H9 (cell line): ENCODE data around the gene PGM2. TPM values are rescaled to one million over a fixed set of nuclear protein-coding genes. Genes with fewer than 3 reads are reported as not detected.

Source experiments
- DNase-seq: peaks from one replicate; pipeline ENCODE4 v3.0.0-alpha.2; 2017
- H2AFZ ChIP-seq: one replicate; pipeline ENCODE4 v1.6.1; 2013; ENCODE audit warnings: mild to moderate bottlenecking, low read length, control low read depth, moderate library complexity
- H2AK5ac ChIP-seq: 2 replicates; pipeline ENCODE4 v1.6.1; 2013; ENCODE audit warnings: low read length, control low read depth, mixed read lengths; ENCODE audit not compliant: insufficient read length
- H2BK120ac ChIP-seq: one replicate; pipeline ENCODE4 v1.6.1; 2013; ENCODE audit warnings: low read depth, mild to moderate bottlenecking, low read length, control low read depth, inconsistent platforms; ENCODE audit not compliant: poor library complexity, severe bottlenecking
- H2BK12ac ChIP-seq: 2 replicates; pipeline ENCODE4 v1.6.1; 2013; ENCODE audit warnings: low read length, control low read depth, mixed read lengths, low read depth; ENCODE audit not compliant: insufficient read length
- H2BK15ac ChIP-seq: 2 replicates; pipeline ENCODE4 v1.6.1; 2013; ENCODE audit warnings: low read depth, low read length, control low read depth
- H2BK20ac ChIP-seq: one replicate; pipeline ENCODE4 v1.6.1; 2013; ENCODE audit warnings: low read depth, mild to moderate bottlenecking, low read length, control low read depth, inconsistent platforms; ENCODE audit not compliant: poor library complexity, severe bottlenecking
- H2BK5ac ChIP-seq: 2 replicates; pipeline ENCODE4 v1.6.1; 2013; ENCODE audit warnings: low read length, control low read depth, mixed read lengths; ENCODE audit not compliant: insufficient read length
- H3K14ac ChIP-seq: 2 replicates; pipeline ENCODE4 v1.6.1; 2013; ENCODE audit warnings: low read length, control low read depth; ENCODE audit not compliant: insufficient read depth
- H3K18ac ChIP-seq: 2 replicates; pipeline ENCODE4 v1.6.1; 2013; ENCODE audit warnings: low read depth, mild to moderate bottlenecking, mixed read lengths, low read length, control low read depth; ENCODE audit not compliant: insufficient read length
- H3K23ac ChIP-seq: 2 replicates; pipeline ENCODE4 v1.6.1; 2013; ENCODE audit warnings: low read length, control low read depth, mixed read lengths, low read depth; ENCODE audit not compliant: insufficient read length
- H3K23me2 ChIP-seq: 2 replicates; pipeline ENCODE4 v1.6.1; 2013; ENCODE audit warnings: low read depth, mild to moderate bottlenecking, mixed read lengths, low read length, control low read depth; ENCODE audit not compliant: insufficient read length, poor library complexity, severe bottlenecking
- H3K27ac ChIP-seq: 2 replicates; pipeline ENCODE4 v1.5.1; 2013; ENCODE audit warnings: low read length, control low read depth, mixed read lengths, low read depth; ENCODE audit not compliant: insufficient read length
- H3K27me3 ChIP-seq: 2 replicates; pipeline ENCODE4 v1.6.1; 2013; ENCODE audit warnings: low read length, control low read depth, inconsistent platforms; ENCODE audit not compliant: insufficient read depth
- H3K4ac ChIP-seq: 2 replicates; pipeline ENCODE4 v1.6.1; 2013; ENCODE audit warnings: low read depth, mild to moderate bottlenecking, control low read depth, inconsistent platforms, low read length, moderate library complexity
- H3K4me1 ChIP-seq: 2 replicates; pipeline ENCODE4 v1.6.1; 2013; ENCODE audit warnings: low read length, control low read depth, inconsistent platforms; ENCODE audit not compliant: insufficient read depth
- H3K4me2 ChIP-seq: 2 replicates; pipeline ENCODE4 v1.6.1; 2013; ENCODE audit warnings: low read length, control low read depth, mixed read lengths; ENCODE audit not compliant: insufficient read length, insufficient read depth
- H3K56ac ChIP-seq: 2 replicates; pipeline ENCODE4 v1.6.1; 2013; ENCODE audit warnings: low read depth, mild to moderate bottlenecking, mixed read lengths, low read length, control low read depth; ENCODE audit not compliant: insufficient read length
- H3K79me1 ChIP-seq: 2 replicates; pipeline ENCODE4 v1.6.1; 2013; ENCODE audit warnings: low read depth, mild to moderate bottlenecking, moderate library complexity, low read length, control low read depth, inconsistent platforms; ENCODE audit not compliant: insufficient read depth, poor library complexity, severe bottlenecking
- H3K79me2 ChIP-seq: 2 replicates; pipeline ENCODE4 v1.6.1; 2013; ENCODE audit warnings: low read length, control low read depth, inconsistent platforms; ENCODE audit not compliant: insufficient read depth
- H3K9ac ChIP-seq: 2 replicates; pipeline ENCODE4 v1.6.1; 2013; ENCODE audit warnings: low read length, control low read depth, mixed read lengths; ENCODE audit not compliant: insufficient read length; ENCODE audit errors: extremely low read depth
- H3K9me3 ChIP-seq: one replicate; pipeline ENCODE4 v1.6.1; 2013; ENCODE audit warnings: low read depth, low read length, inconsistent platforms; ENCODE audit not compliant: control insufficient read depth
- H3T11ph ChIP-seq: one replicate; pipeline ENCODE4 v1.6.1; 2013; ENCODE audit warnings: mild to moderate bottlenecking, low read length, control low read depth, inconsistent platforms
- H4K20me1 ChIP-seq: one replicate; pipeline ENCODE4 v1.6.1; 2013; ENCODE audit not compliant: control insufficient read depth, insufficient read length, insufficient read depth
- H4K5ac ChIP-seq: 2 replicates; pipeline ENCODE4 v1.6.1; 2013; ENCODE audit warnings: low read depth, mild to moderate bottlenecking, mixed read lengths, low read length, control low read depth; ENCODE audit not compliant: insufficient read length
- H4K8ac ChIP-seq: replicated peaks from 2 replicates; pipeline ENCODE4 v1.6.1; 2013; ENCODE audit warnings: low read length, control low read depth, mixed read lengths, low read depth; ENCODE audit not compliant: insufficient read length
- H4K91ac ChIP-seq: 2 replicates; pipeline ENCODE4 v1.6.1; 2013; ENCODE audit warnings: low read depth, mild to moderate bottlenecking, moderate library complexity, mixed read lengths, low read length, control low read depth; ENCODE audit not compliant: insufficient read length
- H3K27ac Mint-ChIP-seq, 3 experiments: 2 replicates in 2 of 3; 3 replicates in 1 of 3; pipeline ENCODE4 v1.8.0; 2020 to 2021; ENCODE audit warnings: mixed read lengths in 3 of 3, mild to moderate bottlenecking in 1 of 3, moderate library complexity in 1 of 3
- H3K27me3 Mint-ChIP-seq: 2 replicates; pipeline ENCODE4 v1.8.0; 2021; ENCODE audit warnings: low read depth, mild to moderate bottlenecking, moderate library complexity, mixed read lengths
- H3K36me3 Mint-ChIP-seq, 3 experiments: 2 replicates in 2 of 3; 3 replicates in 1 of 3; pipeline ENCODE4 v1.8.0; 2020 to 2021; ENCODE audit warnings: low read depth in 3 of 3, mixed read lengths in 3 of 3; ENCODE audit not compliant: insufficient read depth in 1 of 3
- H3K4me1 Mint-ChIP-seq, 2 experiments: 2 replicates each; pipeline ENCODE4 v1.8.0; 2020; ENCODE audit warnings: mixed read lengths in 2 of 2
- H3K4me3 Mint-ChIP-seq, 2 experiments: 2 replicates in 1 of 2; 3 replicates in 1 of 2; pipeline ENCODE4 v1.8.0; 2020 to 2021; ENCODE audit warnings: mild to moderate bottlenecking in 2 of 2, mixed read lengths in 2 of 2, moderate library complexity in 1 of 2
- H3K9me3 Mint-ChIP-seq, 2 experiments: 2 replicates in 1 of 2; 3 replicates in 1 of 2; pipeline ENCODE4 v1.8.0; 2020; ENCODE audit warnings: mild to moderate bottlenecking in 2 of 2, mixed read lengths in 2 of 2, moderate library complexity in 1 of 2
- CTCF ChIP-seq: fragments of 200-600 bp; sonication (generic); conservative IDR thresholded peaks from 3 replicates; pipeline ENCODE4 v1.8.0; 2021; ENCODE audit warnings: antibody characterized with exemption, mild to moderate bottlenecking
- WGBS: extraction: QIAGEN DNeasy Blood & Tissue Kit; methylation state at CpG from one replicate; pipeline ENCODE4 v1.1.7; 2013; ENCODE audit warnings: missing lambda C conversion rate, low lambda C conversion rate, mixed read lengths; ENCODE audit not compliant: insufficient read length; ENCODE audit errors: extremely low coverage; 5-methylcytosine and 5-hydroxymethylcytosine counted together
- total RNA-seq: library from RNA; stranded (reverse); gene quantifications from 2 replicates; pipeline ENCODE4 v1.2.1, GENCODE V29; 2021

Gene PGM2
- total RNA-seq, 1 experiment from 2014 or later, result 26.6 TPM

GRCh38 chr4:37797374-37797773 lies 29.1 kb upstream of the PGM2 start:
- Histone ChIP-seq H2BK15ac (no peak overlapping the region), H3K4me2 (no peak overlapping the region), H4K91ac (no peak overlapping the region), H3K18ac (no peak overlapping the region), H3K23ac (no peak overlapping the region), H3K4ac (no peak overlapping the region), H4K5ac (no peak overlapping the region), H3K9me3 (no peaks in the 10 kb centered on the region), H2BK20ac (no peak overlapping the region), H2BK5ac (no peak overlapping the region), H3K23me2 (no peaks in the 10 kb centered on the region), H3K56ac (no peak overlapping the region), H3K79me1 (no peaks in the 10 kb centered on the region), H2AFZ (no peak overlapping the region), H3K27me3 (no peaks in the 10 kb centered on the region), H3K27ac (no peak overlapping the region), H3K4me1 (no peaks in the 10 kb centered on the region), H3K14ac (no peak overlapping the region), H2AK5ac (no peak overlapping the region), H2BK120ac (no peak overlapping the region), H3K9ac (no peak overlapping the region), H4K20me1 (no peaks in the 10 kb centered on the region), H3T11ph (no peak overlapping the region), H4K8ac (no peak overlapping the region), H3K79me2 (no peaks in the 10 kb centered on the region), H2BK12ac (no peak overlapping the region)
- no CpG with 5 or more reads among the region's 2 CpGs for WGBS
- Mint-ChIP-seq H3K4me3 (no peak overlapping the region), H3K4me1 (peaks cover 0 to 2% of the 10 kb centered on the region in 2 experiments; a peak in 2 of 4 replicates), H3K9me3 (peaks cover 7 to 10% of the 10 kb centered on the region in 2 experiments), H3K27ac (no peak overlapping the region), H3K36me3 (peaks cover 0 to 8% (median 6%) of the 10 kb centered on the region in 3 experiments; a peak in 3 of 7 replicates), H3K27me3 (no peaks in the 10 kb centered on the region; the same call in none of the 2 replicates)
- DNase-seq, result no peak
- TF ChIP-seq CTCF, result no peak
